NCI-H2227 treated with DMSO at 0.1 percent for 48 hours (cell line): Measurements from ENCODE around the gene MMD.
"Not testable (repeated sequence)": the region's sequence is repeated elsewhere in the genome, so short reads cannot be mapped to it uniquely, and the experiment has no call there.

Experiments
- DNase-seq: peaks from one replicate; lab custom pipeline; 2025; lab: John Stamatoyannopoulos, UW

The MMD gene

GRCh38 chr17:55391764-55392467, 29.7 kb downstream of the MMD start:
- no peak for DNase-seq

GRCh38 chr17:55391244-55391757, 30.3 kb downstream of the MMD start:
- DNase-seq, result no peak

- DNase-seq, result no peak
These were observed 31.2 kb downstream of the MMD start for GRCh38 chr17:55390364-55390977.

- not testable (repeated sequence) for DNase-seq
These were observed 31.9 kb downstream of the MMD start for GRCh38 chr17:55389715-55390114.

- no peak for DNase-seq
These were observed 32.8 kb downstream of the MMD start for GRCh38 chr17:55388842-55389241.

GRCh38 chr17:55386796-55387332, 34.8 kb downstream of the MMD start:
- no peak for DNase-seq

GRCh38 chr17:55384643-55385232, 36.9 kb downstream of the MMD start:
- no peak for DNase-seq

- no peak for DNase-seq
These were observed 37.6 kb downstream of the MMD start for GRCh38 chr17:55383771-55384642.

- DNase-seq, result no peak
These were observed 40.4 kb downstream of the MMD start for GRCh38 chr17:55381017-55381770.

GRCh38 chr17:55377671-55378275, 43.9 kb downstream of the MMD start:
- no peak for DNase-seq

GRCh38 chr17:55368706-55369105, 52.9 kb downstream of the MMD start:
- no peak for DNase-seq

- no peak for DNase-seq
These were observed 55.6 kb downstream of the MMD start for GRCh38 chr17:55366020-55366481.

- DNase-seq, result no peak
These were observed 58.6 kb downstream of the MMD start for GRCh38 chr17:55363033-55363432.

GRCh38 chr17:55360971-55361370, 60.7 kb downstream of the MMD start:
- no peak for DNase-seq

GRCh38 chr17:55356434-55357328, 65.0 kb downstream of the MMD start:
- peak; percentile 50 for DNase-seq

- DNase-seq, result no peak
These were observed 66.7 kb downstream of the MMD start for GRCh38 chr17:55354941-55355340.

- DNase-seq, result no peak
These were observed 67.6 kb downstream of the MMD start for GRCh38 chr17:55354010-55354409.

- DNase-seq, result no peak
These were observed 70.4 kb downstream of the MMD start for GRCh38 chr17:55351226-55351625.

GRCh38 chr17:55350825-55351205, 70.8 kb downstream of the MMD start:
- DNase-seq, result no peak
